A673 (cell line): ENCODE measurements around the gene GMPPB.

Source experiments
- EZH2 ChIP-seq: fragments of 200-600 bp; sonication (generic); IDR thresholded peaks from 2 replicates; pipeline ENCODE4 v1.6.1; 2017; ENCODE audit warnings: borderline replicate concordance, low read depth, mild to moderate bottlenecking, mixed read lengths, antibody characterized with exemption, low read length; ENCODE audit not compliant: poor library complexity, severe bottlenecking
- TF ChIP-seq, protein P1 (sequence below): fragments of 300-800, 200-600 bp; sonication (generic); conservative IDR thresholded peaks from 2 replicates; pipeline ENCODE4 v1.5.1; 2017; ENCODE audit warnings: low read depth, mild to moderate bottlenecking, antibody characterized with exemption, low read length, moderate library complexity, mixed read lengths

- TF ChIP-seq, protein P1, sequence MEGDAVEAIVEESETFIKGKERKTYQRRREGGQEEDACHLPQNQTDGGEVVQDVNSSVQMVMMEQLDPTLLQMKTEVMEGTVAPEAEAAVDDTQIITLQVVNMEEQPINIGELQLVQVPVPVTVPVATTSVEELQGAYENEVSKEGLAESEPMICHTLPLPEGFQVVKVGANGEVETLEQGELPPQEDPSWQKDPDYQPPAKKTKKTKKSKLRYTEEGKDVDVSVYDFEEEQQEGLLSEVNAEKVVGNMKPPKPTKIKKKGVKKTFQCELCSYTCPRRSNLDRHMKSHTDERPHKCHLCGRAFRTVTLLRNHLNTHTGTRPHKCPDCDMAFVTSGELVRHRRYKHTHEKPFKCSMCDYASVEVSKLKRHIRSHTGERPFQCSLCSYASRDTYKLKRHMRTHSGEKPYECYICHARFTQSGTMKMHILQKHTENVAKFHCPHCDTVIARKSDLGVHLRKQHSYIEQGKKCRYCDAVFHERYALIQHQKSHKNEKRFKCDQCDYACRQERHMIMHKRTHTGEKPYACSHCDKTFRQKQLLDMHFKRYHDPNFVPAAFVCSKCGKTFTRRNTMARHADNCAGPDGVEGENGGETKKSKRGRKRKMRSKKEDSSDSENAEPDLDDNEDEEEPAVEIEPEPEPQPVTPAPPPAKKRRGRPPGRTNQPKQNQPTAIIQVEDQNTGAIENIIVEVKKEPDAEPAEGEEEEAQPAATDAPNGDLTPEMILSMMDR, result no peak
- no peak for TF ChIP-seq EZH2
Observed at GRCh38 chr3:49720855-49721595, 2.7 kb downstream of the GMPPB start.
